Hematopoietic multipotent progenitor cell (in vitro differentiated cells): Measurements from ENCODE around the gene C19orf73. TPM values are rescaled to one million over a fixed set of nuclear protein-coding genes. Genes with fewer than 3 reads are reported as not detected.
A peak's percentile ranks its signal among the peaks of the same experiment; 100 is the strongest.

Source experiments
- DNase-seq, 3 donors: peaks; one replicate each; pipeline ENCODE4 v3.0.0-alpha.2; 2011 to 2015; ENCODE audit warnings: low read depth in 2 of 3, low spot score in 2 of 3
- total RNA-seq: library from RNA; depleted of rRNA; stranded (reverse); fragments of >200 nt; gene quantifications from one replicate; pipeline ENCODE4 v1.2.3, GENCODE V29; 2012

C19orf73 gene, protein sequence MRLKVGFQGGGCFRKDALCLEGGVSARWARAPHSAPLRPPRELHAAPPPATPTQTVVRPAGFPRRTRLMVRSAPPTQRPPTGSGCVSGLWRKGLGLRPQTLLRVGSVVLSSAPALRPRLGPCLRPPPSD
- 7.0 TPM for total RNA-seq

DNA sequence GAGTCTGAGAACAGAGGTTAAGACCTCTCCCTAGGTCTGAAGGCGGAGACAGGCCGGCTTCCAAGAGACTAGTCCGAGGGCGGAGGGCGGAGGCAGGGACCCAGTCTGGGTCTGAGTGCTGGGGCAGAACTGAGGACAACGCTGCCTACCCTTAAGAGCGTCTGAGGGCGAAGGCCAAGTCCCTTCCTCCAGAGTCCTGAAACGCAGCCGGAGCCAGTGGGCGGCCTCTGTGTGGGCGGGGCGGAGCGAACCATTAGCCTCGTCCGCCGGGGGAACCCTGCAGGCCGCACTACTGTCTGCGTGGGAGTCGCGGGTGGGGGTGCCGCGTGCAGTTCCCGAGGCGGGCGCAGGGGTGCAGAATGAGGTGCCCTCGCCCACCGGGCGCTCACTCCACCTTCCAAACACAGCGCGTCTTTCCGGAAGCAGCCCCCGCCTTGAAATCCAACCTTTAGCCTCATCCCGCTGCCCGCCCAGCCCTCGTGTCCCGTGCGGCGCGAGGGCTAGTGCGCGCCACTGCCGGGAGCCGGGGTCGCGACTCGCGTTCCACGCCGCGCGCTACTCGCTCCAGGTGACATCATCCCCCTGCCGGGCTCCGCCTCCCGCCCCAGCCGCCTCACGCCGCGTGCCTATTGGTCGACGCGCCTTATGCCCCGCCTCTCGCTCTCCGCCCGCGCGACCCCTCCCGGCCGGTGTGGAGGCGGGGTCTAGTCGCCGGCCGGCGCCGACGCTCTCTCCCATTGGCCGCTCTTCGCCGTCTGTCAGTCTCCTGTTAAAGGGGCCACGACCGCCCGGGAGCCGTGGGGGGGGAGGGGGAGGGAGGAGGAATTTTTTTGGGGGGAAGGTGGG is at the start of gene C19orf73:
C19orf73 (minus strand) TSS at position 579 of the 846 bp plus-strand sequence; CDS start at position 458, 121 bp downstream.
- peak; percentile 94 to 96 (median 95) for DNase-seq

DNA sequence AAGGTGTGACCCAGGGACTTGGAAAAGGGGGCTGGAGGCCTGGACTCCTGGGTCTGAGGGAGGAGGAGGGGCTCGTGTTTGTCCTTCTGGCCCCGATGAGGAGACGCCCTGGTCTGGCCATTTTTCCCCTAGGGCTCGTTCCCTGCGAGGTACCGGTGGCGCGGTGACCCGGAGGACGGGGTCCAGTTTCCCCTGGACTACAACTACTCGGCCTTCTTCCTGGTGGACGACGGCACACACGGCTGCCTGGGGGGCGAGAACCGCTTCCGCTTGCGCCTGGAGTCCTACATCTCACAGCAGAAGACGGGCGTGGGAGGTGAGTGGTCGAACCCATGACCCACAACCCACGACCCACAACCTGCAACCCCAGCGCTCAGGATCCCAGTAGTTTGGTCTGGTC is 49.5 kb upstream of the C19orf73 start:
- no peak for DNase-seq

DNA sequence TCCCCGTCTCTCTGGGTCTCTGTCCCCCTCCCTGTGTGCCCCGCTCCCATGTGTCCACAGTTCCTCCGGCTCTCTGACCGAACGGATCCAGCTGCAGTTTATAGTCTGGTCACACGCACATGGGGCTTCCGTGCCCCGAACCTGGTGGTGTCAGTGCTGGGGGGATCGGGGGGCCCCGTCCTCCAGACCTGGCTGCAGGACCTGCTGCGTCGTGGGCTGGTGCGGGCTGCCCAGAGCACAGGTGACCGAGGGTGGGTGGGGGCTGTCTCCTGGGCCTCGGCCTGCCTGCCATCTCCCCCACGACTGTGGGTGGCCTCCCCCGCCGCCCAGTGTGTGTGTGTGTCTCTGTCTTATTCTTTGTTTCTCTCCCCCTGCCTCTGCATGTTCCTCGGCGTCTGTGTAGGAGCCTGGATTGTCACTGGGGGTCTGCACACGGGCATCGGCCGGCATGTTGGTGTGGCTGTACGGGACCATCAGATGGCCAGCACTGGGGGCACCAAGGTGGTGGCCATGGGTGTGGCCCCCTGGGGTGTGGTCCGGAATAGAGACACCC is 49.0 kb upstream of the C19orf73 start:
- no peak for DNase-seq

- no peak for DNase-seq
These were observed 46.9 kb upstream of the C19orf73 start for GRCh38 chr19:49165865-49166301.

GRCh38 chr19:49165111-49165750 is 46.3 kb upstream of the C19orf73 start:
- DNase-seq, result no peak

- no peak for DNase-seq
These were observed 43.0 kb upstream of the C19orf73 start for GRCh38 chr19:49161987-49162386.

DNA sequence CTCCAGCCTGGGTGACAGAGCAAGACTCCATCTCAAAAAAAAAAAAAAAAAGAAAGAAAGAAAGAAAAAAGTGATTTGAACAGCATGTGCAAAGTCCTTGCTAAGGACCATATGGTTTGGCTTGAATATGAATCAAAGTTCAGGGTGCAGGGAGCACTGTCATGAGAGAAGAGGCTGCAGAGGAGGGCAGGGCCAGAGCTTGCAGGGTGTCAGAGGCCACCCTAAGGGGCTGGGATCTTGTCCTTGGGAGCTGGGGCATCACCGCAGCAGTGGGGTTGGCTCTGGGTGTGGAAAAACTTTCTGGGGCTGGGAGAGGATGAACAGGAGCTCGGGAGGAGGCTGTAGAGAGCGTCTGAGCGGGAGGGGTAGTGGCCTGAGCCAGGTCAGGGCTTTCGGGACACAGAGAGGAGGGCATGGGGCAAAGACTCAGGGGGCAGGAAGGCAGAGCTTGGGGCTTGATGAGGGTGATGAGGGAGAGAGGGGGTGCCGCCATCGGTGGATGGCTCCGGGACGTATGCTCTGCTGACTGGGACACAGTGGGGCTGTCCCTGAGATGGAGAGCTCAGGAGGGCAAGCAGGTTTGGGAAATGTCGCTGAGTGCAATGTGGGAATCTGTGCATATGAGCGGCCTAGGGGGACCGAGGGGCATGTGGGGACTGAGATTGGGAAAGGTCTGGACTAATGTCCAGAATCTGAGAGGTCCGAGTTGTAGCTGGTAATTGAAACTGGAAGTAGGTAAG is 41.7 kb upstream of the C19orf73 start:
- no peak for DNase-seq

DNA sequence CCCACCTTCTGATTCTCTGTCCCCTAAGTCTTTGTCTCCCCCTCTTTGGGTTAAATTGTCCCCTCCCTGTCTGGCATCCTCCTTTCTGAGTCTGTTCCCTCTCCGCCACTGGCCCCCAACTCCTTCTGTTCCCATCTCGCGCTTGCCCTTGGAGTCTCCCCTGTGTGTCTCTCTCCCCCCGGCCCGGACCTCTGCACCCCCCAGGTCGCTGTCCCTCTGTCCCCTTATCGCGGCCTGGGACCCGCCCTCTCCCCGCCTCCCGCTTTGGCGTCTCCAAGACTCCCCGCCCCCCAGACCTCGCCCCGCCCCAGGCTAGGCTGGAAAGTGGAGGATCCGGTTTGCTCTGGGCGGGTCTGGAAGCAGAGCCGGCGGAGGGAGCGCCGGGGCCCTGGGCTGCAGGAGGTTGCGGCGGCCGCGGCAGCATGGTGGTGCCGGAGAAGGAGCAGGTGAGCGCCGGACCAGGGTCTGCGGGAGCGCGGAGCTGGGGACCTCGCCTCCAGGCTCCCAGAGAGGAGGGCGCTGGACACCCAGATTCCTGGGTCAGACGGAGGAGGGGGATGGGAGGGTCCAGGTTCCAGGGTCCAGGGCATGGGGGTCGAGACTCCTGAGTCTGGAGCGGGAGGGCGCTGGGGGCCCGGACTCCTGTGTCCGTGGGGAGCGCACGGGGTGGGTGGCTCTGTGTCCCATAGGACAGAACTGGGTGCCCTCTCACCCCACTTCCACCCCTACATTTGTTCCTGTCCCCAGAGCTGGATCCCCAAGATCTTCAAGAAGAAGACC is 38.7 kb upstream of the C19orf73 start, which contains the start of gene TRPM4:
TRPM4 (plus strand) TSS at position 348 of the 780 bp plus-strand sequence; CDS start at position 423, 75 bp downstream.
- peak in 1 of 3 donors; percentile 65 for DNase-seq

- no peak for DNase-seq
These were observed 36.9 kb upstream of the C19orf73 start for GRCh38 chr19:49155820-49156346.

DNA sequence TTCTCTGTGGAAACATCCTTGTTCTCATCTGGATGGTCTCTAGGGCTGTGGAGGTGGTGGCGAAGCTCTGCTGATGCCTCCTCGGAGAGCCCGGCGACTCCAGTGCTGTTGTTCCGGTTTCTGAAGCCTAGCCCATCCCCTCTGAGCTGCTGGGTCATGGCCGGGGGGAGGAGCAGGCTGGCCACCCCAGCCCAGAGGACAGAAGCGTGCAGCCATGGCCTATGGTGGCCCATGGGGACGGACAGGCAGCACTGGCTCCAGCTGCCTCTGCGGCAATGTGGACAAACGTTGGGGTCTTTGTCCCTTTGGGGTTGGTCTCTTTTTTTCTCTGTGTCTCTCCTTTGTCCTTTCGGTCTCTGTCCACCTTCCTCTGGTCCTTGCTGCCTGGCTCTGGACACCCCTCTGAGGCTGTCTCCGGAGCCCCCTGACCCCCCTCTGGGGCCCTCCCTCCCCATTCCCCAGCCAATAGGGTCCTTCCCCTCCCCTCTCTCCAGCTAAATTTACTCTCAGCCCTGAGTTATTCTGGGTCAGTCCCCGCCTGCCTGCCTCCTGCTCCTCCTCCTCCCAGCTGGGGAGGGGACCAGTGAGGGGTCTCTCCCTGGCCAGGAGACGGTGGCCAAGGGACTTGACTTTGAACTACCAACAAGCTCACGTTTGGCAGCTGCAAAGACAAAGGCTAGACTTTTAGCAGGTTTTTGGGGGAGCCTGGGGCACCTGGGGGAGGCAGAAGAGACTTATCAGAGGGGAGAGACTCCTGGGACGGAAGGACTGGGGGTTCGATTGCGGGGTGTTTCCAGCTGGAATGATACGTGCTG is 36.3 kb upstream of the C19orf73 start, which contains the start of gene HRC:
HRC (minus strand) TSS at position 392 of the 815 bp plus-strand sequence; CDS start at position 233, 159 bp downstream.
- DNase-seq, result no peak

- no peak for DNase-seq
These were observed 35.3 kb upstream of the C19orf73 start for GRCh38 chr19:49154279-49154678.

DNA sequence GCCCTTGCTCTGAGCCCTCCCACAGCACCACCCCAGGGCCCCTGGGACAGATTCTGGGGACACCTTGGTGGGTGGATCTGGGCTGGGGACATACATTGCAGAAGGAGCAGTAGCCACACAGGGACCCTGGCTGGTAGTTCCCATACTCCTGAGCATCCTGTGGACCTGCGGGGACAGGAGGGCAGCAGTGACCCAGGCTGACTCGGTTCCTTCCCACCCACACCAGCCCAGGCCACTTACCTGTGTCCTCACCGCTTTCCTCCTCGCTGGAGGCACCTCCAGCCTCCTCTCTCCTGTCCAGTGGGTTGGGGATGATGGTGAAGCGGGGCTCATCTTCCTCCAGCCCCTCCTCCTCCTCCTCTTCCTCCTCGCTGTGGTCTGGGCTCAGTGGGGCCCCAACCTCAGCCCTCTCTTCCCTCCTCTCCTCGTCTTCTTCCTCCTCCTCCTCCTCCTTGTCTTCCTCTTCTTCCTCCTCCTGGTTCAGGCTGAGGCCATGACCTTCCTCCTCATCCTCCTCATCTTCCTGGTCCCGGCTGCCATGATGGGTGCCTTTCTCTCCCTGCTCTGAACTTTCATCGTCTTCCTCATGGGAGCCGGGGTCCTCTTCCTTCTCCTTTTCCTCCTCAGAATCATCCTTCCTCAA is 34.3 kb upstream of the C19orf73 start:
- no peak for DNase-seq

DNA sequence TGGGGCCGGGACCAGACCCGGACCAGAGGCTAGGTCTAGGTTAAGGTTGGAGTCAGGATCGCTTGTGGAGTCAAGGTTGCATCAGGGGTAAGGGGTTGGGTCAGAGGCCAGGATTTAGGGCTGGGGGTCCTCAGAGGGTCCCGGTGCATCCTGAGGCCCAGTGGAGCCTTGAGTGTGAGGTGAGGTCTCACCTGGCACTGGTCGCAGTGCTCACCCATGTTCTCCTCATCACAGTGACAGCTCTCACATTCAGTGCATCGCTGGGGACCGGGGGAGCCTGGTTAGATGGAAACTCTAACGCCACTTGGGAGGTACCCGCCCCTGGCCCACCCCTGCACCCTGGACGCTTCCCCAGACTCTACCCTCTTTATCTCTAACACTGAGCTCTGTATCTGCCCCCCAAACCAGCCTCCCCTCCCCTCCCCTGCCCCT is 33.2 kb upstream of the C19orf73 start:
- no peak for DNase-seq

GRCh38 chr19:49151267-49152118 is 32.5 kb upstream of the C19orf73 start:
- DNase-seq, result peak in 2 of 3 donors; percentile 54 to 65

- no peak for DNase-seq
These were observed 32.0 kb upstream of the C19orf73 start for GRCh38 chr19:49150944-49151243.

DNA sequence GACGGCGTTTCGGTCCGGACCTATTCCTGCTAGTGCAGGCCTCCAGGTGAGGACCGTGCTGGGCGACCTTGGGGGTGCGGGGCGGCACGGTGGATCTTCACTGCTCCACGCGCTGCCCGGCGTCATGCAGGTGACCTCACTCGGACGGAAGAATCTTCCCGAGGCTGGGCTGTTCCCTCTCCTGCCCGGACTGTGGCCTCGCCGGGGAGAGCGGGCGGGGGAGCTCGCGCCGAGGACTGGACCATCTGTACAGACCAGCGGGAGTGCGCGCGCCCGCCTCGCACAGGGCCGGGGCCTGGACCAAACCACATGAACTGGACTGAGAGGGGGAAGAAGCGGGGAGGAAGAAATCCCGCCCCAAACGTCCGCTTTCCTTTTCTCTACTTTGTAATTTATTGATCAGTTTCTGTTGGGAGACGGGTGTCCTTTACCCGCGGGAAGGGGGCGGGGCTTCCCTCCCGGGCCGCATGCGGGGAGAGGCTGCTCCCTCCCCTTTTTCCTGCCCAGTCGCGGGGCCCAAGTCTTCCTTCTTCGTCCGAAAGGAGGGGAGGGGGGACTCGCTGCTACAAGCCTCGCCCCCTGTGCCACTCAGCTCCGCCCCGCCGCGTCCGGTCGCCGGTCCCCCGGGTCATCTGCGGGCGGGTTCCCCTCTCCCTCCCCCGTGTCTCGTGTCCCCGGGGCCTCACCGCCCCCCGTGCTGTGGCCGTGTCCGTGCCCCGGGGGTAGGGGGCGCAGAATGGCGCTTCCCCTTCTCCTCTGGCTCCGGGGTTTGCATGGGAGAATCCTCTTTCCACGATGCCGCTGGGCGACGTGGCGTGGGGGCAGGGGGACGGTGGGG is 31.4 kb upstream of the C19orf73 start:
- peak in 2 of 3 donors; percentile 71 to 72 for DNase-seq
